Uterus (tissue), 4 donors: ENCODE measurements around the gene ERAS. TPM values are rescaled to one million over a fixed set of nuclear protein-coding genes. Genes with fewer than 3 reads are reported as not detected.

Source experiments
- DNase-seq, 2 donors: peaks; one replicate each; pipeline ENCODE4 v3.0.0-alpha.2; 2019 to 2020
- H3K27ac ChIP-seq, 2 donors: fragments of 200-600 bp; sonication (generic); 1 replicate in 1 of 2; 2 replicates in 1 of 2; pipeline ENCODE4 v1.5.1; 2016 to 2018
- H3K27me3 ChIP-seq, 2 donors: fragments of 200-600 bp; sonication (generic); one replicate each; pipeline ENCODE4 v1.5.1; 2018 to 2019; ENCODE audit warnings: control low read depth in 1 of 2
- H3K36me3 ChIP-seq, 2 donors: fragments of 200-600 bp; sonication (generic); one replicate each; pipeline ENCODE4 v1.5.1; 2019; ENCODE audit warnings: control low read depth in 1 of 2
- H3K4me1 ChIP-seq, 2 donors: fragments of 200-600 bp; sonication (generic); one replicate each; pipeline ENCODE4 v1.5.1; 2018 to 2019; ENCODE audit warnings: control low read depth in 1 of 2
- H3K4me3 ChIP-seq, 2 donors: fragments of 200-600 bp; sonication (generic); 1 replicate in 1 of 2; 2 replicates in 1 of 2; pipeline ENCODE4 v1.5.1; 2018 to 2019; ENCODE audit warnings: mild to moderate bottlenecking in 1 of 2
- H3K9me3 ChIP-seq, 2 donors: fragments of 200-600 bp; sonication (generic); one replicate each; pipeline ENCODE4 v1.5.1; 2019; ENCODE audit warnings: control low read depth in 1 of 2
- POLR2A ChIP-seq, 2 donors: fragments of 450-650 bp; IDR thresholded peaks; one replicate each; pipeline ENCODE4 v1.6.1; 2016; ENCODE audit warnings: antibody characterized with exemption in 2 of 2, mild to moderate bottlenecking in 1 of 2, moderate library complexity in 1 of 2
- intact Hi-C: fragments of 100-400 bp; cut with DNase I; formaldehyde crosslinking; loops from one replicate; pipeline ENCODE4 v1.15.1; 2023; ENCODE audit warnings: low total_unique reads
- total RNA-seq, 4 donors: library from RNA; depleted of rRNA in 3 of 4; stranded (reverse); fragments of >200 nt in 3 of 4; gene quantifications; one replicate each; pipeline versions ENCODE4 v1.1.0 to v1.2.4, GENCODE V29; 2014 to 2023
- TF ChIP-seq, protein P1 (sequence below), 4 experiments: fragments of 200-600 bp in 2 of 4; fragments of 450-650 bp in 2 of 4; sonication (generic) in 2 of 4; IDR thresholded peaks; one replicate each; pipeline ENCODE4 v1.5.1; 2016 to 2019; ENCODE audit warnings: antibody characterized with exemption in 4 of 4, mild to moderate bottlenecking in 2 of 4, moderate library complexity in 1 of 4
- donor health status: DM: yes; HTN: yes; CAD: no.

ERAS gene
- total RNA-seq, 4 donors from 2014 or later = 0.41 to 0.46 TPM; not detected in 2

DNA sequence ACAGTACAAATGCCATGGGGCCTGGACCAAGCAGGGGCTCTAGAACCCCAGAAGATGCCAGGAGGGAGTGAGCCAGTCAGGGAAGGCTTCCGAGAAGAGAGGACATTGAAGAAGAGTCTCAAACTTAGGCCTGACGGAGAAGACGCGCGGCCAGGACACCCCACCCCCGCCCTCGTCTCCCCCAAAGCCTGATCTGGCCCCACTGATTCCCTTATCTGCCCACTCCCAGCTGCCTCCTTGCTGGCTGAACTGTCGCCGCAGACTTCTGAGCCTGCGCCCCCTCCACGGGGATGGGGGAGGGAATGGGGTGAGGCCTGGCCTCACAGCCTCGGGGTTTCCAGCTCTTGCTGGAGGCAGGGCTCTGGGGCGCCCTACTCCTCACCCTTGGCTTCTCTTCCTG is 43.5 kb upstream of the ERAS start:
- TF ChIP-seq, protein P1, sequence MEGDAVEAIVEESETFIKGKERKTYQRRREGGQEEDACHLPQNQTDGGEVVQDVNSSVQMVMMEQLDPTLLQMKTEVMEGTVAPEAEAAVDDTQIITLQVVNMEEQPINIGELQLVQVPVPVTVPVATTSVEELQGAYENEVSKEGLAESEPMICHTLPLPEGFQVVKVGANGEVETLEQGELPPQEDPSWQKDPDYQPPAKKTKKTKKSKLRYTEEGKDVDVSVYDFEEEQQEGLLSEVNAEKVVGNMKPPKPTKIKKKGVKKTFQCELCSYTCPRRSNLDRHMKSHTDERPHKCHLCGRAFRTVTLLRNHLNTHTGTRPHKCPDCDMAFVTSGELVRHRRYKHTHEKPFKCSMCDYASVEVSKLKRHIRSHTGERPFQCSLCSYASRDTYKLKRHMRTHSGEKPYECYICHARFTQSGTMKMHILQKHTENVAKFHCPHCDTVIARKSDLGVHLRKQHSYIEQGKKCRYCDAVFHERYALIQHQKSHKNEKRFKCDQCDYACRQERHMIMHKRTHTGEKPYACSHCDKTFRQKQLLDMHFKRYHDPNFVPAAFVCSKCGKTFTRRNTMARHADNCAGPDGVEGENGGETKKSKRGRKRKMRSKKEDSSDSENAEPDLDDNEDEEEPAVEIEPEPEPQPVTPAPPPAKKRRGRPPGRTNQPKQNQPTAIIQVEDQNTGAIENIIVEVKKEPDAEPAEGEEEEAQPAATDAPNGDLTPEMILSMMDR (IDR thresholded peaks at IDR 0.05) = no peak
- TF ChIP-seq POLR2A (IDR thresholded peaks at IDR 0.05) = no peak
- intact Hi-C loops = no loop called here
- H3K4me1 ChIP-seq = no peaks in the 10 kb centered on the region
- no peaks in the 10 kb centered on the region for H3K9me3 ChIP-seq
- no peaks in the 10 kb centered on the region for H3K27me3 ChIP-seq
- DNase-seq = no peak
- no peak overlapping the region for H3K4me3 ChIP-seq
- H3K27ac ChIP-seq = no peak overlapping the region
- H3K36me3 ChIP-seq = no peaks in the 10 kb centered on the region

DNA sequence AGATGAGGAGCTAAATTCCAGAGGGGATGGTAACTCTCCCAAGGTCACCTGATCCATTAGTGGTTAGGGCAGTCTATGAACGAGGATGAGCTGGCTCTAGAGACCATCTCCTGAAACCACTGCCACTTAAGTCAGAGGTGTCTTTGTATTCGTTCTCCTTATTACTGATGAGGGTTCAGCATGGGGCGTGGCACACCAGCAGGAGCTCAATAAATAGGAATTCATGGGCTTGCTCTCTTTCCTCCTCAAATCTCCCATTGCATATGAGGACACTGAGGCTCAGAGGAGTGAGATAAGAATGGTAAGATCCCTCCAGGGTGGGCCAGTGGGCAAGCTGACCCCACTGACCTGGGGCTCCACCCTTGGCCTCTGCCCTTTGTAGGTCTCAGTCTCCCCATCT is 41.6 kb upstream of the ERAS start:
- intact Hi-C loops = no loop called here
- H3K4me1 ChIP-seq = no peaks in the 10 kb centered on the region

DNA sequence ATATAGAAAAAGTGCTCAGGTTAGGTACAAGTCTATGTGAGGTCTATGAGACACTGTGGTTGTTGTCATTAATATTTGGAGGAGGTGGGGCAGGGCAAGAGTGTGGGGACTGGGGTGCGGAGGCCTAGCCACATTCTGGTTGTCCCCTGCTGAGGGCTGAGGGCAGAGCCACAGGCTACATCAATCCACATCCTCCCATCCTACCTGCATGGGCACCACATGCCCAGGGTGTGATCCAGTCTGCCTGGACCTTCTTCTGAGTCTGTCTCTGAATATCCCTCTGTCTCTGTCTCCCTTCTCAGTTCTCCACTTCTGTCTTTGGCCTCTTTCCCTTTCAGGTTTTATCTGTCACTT is 41.1 kb upstream of the ERAS start:
- Histone ChIP-seq H3K27me3 (no peaks in the 10 kb centered on the region), H3K4me3 (no peak overlapping the region), H3K27ac (no peak overlapping the region), H3K36me3 (no peaks in the 10 kb centered on the region), H3K9me3 (no peaks in the 10 kb centered on the region), H3K4me1 (no peaks in the 10 kb centered on the region)
- TF ChIP-seq, protein P1 (IDR thresholded peaks at IDR 0.05) = no peak
- TF ChIP-seq POLR2A (IDR thresholded peaks at IDR 0.05) = no peak
- intact Hi-C loops = no loop called here
- no peak for DNase-seq

More for the DNA sequence above, 41.6 kb upstream of the ERAS start:
- Histone ChIP-seq H3K4me3 (no peak overlapping the region), H3K27me3 (no peaks in the 10 kb centered on the region), H3K9me3 (no peaks in the 10 kb centered on the region), H3K36me3 (no peaks in the 10 kb centered on the region), H3K27ac (no peak overlapping the region)
- TF ChIP-seq POLR2A (IDR thresholded peaks at IDR 0.05) = no peak
- TF ChIP-seq, protein P1 (IDR thresholded peaks at IDR 0.05) = no peak
- no peak for DNase-seq

DNA sequence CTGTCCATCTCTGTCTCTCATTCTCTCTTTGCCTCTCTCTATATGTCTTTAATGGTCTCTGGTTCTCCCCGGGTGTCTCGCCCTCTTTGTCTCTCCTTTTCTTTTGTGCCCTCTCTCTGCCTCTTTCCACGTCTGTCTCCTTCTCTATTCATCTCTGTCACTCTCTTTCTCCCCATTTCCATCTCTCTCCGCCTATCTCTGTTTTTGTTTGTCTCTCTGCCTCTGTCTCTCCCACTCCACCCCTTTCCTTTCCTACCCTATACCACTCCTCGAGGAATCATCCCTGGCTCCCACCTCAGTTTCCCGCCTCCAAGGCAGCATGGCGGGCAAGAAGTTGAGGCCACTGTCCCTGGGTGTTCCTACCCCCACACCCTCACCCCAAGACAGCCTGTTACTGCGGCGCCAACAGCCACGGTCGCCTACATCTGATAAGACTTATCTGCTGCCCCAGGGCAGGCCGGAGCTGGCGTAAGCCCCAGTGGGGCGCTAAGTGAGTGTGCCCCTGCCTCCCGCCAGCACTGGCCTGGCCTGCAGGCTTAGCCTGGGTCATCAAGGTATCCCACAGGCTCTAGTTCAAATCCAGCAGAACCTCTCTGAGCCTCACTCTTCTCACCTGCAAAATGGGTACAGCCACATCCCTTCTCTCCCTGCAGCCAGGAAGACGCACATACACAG is 40.6 kb upstream of the ERAS start:
- Histone ChIP-seq H3K4me3 (no peak overlapping the region), H3K27ac (no peak overlapping the region), H3K27me3 (no peaks in the 10 kb centered on the region), H3K36me3 (no peaks in the 10 kb centered on the region), H3K9me3 (no peaks in the 10 kb centered on the region), H3K4me1 (no peaks in the 10 kb centered on the region)
- no peak for DNase-seq
- TF ChIP-seq POLR2A (IDR thresholded peaks at IDR 0.05) = no peak
- TF ChIP-seq, protein P1 (IDR thresholded peaks at IDR 0.05) = no peak
- intact Hi-C loops = no loop called here

GRCh38 chrX:48786341-48786800 is 39.9 kb upstream of the ERAS start, which contains the start of gene GATA1:
TSS of gene GATA1 (plus strand) at chrX:48786590. CDS start at chrX:48791110, 4,520 bp downstream.
- H3K27ac ChIP-seq = no peak within 1 kb of the TSS
- H3K36me3 ChIP-seq = no peaks in the 10 kb centered on the region
- H3K4me3 ChIP-seq = no peak within 1 kb of the TSS
- H3K4me1 ChIP-seq = no peaks in the 10 kb centered on the region
- intact Hi-C loops = no loop called here
- no peak for DNase-seq
- no peaks in the 10 kb centered on the region for H3K27me3 ChIP-seq
- TF ChIP-seq POLR2A (IDR thresholded peaks at IDR 0.05) = no peak
- TF ChIP-seq, protein P1 (IDR thresholded peaks at IDR 0.05) = no peak
- no peaks in the 10 kb centered on the region for H3K9me3 ChIP-seq
